ENCODE data around the gene ANKDD1B. TPM values are rescaled to one million over a fixed set of nuclear protein-coding genes. Genes with fewer than 3 reads are reported as not detected.

ANKDD1B gene
- polyA plus RNA-seq, 1 of the 3 experiments (the other 2 are of a cell fraction): 0.12 TPM

DNA sequence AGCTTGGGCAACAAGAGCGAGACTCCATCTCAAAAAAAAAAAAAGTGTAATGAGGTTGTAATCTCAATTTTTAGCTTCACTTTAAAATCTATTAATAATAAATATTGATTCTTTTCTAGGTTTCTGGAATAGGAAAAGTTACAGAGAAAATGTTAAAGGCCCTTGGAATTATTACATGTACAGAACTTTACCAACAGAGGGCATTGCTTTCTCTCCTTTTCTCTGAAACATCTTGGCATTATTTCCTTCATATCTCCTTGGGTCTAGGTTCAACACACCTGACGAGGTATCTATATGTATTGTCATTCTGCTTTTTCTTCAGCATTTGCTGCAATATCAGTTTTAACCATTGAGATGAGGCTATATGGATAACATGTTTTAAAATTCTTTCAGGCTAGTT is 26.6 kb upstream of the ANKDD1B start:
- no peaks in the 10 kb centered on the region for H3K4me1 ChIP-seq (ENCODE audit: control insufficient read depth in 1 of 2, insufficient read depth in 2 of 2, low read depth in 1 of 2, low read length in 1 of 2)
- H3K79me2 ChIP-seq (ENCODE audit: insufficient read depth): no peaks in the 10 kb centered on the region
- no peak overlapping the region for H3K27ac ChIP-seq (ENCODE audit: low read depth in 2 of 2, low read length in 1 of 2)
- POLR2A ChIA-PET: no interaction called here
- H3K9me3 ChIP-seq: no peaks in the 10 kb centered on the region
- no peak overlapping the region for H3K4me3 ChIP-seq (ENCODE audit: low read depth in 2 of 2, low read length in 1 of 2)
- no peak for DNase-seq
- H3K27me3 ChIP-seq (ENCODE audit: insufficient read depth): no peaks in the 10 kb centered on the region
- TF ChIP-seq RCOR1 (IDR thresholded peaks at IDR 0.05; ENCODE audit: low read length) (no peak), RAD21 (IDR thresholded peaks at IDR 0.05; ENCODE audit: low read length) (peak; percentile 23; the same call in 1 of the 2 replicates)
- TF ChIP-seq, protein P1, sequence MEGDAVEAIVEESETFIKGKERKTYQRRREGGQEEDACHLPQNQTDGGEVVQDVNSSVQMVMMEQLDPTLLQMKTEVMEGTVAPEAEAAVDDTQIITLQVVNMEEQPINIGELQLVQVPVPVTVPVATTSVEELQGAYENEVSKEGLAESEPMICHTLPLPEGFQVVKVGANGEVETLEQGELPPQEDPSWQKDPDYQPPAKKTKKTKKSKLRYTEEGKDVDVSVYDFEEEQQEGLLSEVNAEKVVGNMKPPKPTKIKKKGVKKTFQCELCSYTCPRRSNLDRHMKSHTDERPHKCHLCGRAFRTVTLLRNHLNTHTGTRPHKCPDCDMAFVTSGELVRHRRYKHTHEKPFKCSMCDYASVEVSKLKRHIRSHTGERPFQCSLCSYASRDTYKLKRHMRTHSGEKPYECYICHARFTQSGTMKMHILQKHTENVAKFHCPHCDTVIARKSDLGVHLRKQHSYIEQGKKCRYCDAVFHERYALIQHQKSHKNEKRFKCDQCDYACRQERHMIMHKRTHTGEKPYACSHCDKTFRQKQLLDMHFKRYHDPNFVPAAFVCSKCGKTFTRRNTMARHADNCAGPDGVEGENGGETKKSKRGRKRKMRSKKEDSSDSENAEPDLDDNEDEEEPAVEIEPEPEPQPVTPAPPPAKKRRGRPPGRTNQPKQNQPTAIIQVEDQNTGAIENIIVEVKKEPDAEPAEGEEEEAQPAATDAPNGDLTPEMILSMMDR (IDR thresholded peaks at IDR 0.05): peak; percentile 24; the same call in 1 of the 2 replicates
- H4K20me1 ChIP-seq (ENCODE audit: insufficient read depth): no peaks in the 10 kb centered on the region
- H3F3A ChIP-seq (replicated peaks; ENCODE audit: insufficient read depth): peaks cover 10% of the 10 kb centered on the region
- no peak overlapping the region for H2AFZ ChIP-seq (ENCODE audit: low read depth)
- H3K9ac ChIP-seq: no peak overlapping the region
- WGBS (ENCODE audit: low lambda C conversion rate): 95% methylated on average over 2 of the region's 2 CpGs
- no peaks in the 10 kb centered on the region for H3K9me2 ChIP-seq
- no peak overlapping the region for H3K4me2 ChIP-seq
- CTCF ChIA-PET: interaction anchor here (0.9 kb wide), 1 partner anchor 9 kb away, joined by 4 read pairs; no protein-coding TSS in a partner anchor
- H3K36me3 ChIP-seq (replicated peaks in 1 of 2; ENCODE audit: control insufficient read depth in 1 of 2, insufficient read depth in 2 of 2, low read length in 1 of 2): peaks cover 55 to 63% of the 10 kb centered on the region in 2 experiments

DNA sequence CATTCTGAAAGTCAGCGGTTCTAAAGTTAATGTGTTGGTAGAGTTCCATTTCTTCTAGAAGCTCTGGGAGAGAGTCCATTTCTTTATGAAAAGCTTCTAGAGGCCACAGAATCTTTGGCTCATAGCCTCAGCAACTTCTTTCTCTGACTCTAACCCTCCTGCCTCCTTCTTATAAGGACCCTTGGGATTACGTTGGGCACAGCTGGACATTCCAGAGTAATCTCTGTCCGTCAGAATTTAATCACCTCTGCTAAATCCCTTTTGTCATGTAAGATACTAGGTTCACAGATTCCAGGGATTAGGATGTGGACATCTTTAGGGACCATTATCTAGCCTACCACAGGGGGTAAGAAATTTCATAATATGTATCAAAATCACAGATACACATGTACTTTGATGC is 22.6 kb upstream of the ANKDD1B start:
- Histone ChIP-seq H3K9me2 (no peaks in the 10 kb centered on the region), H3K4me2 (no peak overlapping the region), H3K27me3 (ENCODE audit: insufficient read depth) (no peaks in the 10 kb centered on the region), H3K79me2 (ENCODE audit: insufficient read depth) (no peaks in the 10 kb centered on the region), H3K36me3 (replicated peaks in 1 of 2; ENCODE audit: control insufficient read depth in 1 of 2, insufficient read depth in 2 of 2, low read length in 1 of 2) (peaks cover 52 to 55% of the 10 kb centered on the region in 2 experiments), H3K9me3 (no peaks in the 10 kb centered on the region), H4K20me1 (ENCODE audit: insufficient read depth) (no peaks in the 10 kb centered on the region), H3K9ac (no peak overlapping the region), H3K4me1 (ENCODE audit: control insufficient read depth in 1 of 2, insufficient read depth in 2 of 2, low read depth in 1 of 2, low read length in 1 of 2) (no peaks in the 10 kb centered on the region), H3K27ac (ENCODE audit: low read depth in 2 of 2, low read length in 1 of 2) (no peak overlapping the region), H3K4me3 (ENCODE audit: low read depth in 2 of 2, low read length in 1 of 2) (no peak overlapping the region), H2AFZ (ENCODE audit: low read depth) (no peak overlapping the region), H3F3A (replicated peaks; ENCODE audit: insufficient read depth) (no peaks in the 10 kb centered on the region)
- WGBS (ENCODE audit: low lambda C conversion rate): 100% methylated on average over 3 of the region's 3 CpGs
- TF ChIP-seq, protein P1 (IDR thresholded peaks at IDR 0.05): no peak
- TF ChIP-seq POLR2AphosphoS5 (IDR thresholded peaks at IDR 0.05; ENCODE audit: low read depth, low read length) (no peak), RAD21 (IDR thresholded peaks at IDR 0.05; ENCODE audit: low read length) (no peak), YY1 (IDR thresholded peaks at IDR 0.05; ENCODE audit: low read depth) (no peak), RXRA (IDR thresholded peaks at IDR 0.05; ENCODE audit: borderline replicate concordance, low read depth) (no peak)
- ChIA-PET CTCF (no interaction called here), POLR2A (no interaction called here)
- no peak for DNase-seq

DNA sequence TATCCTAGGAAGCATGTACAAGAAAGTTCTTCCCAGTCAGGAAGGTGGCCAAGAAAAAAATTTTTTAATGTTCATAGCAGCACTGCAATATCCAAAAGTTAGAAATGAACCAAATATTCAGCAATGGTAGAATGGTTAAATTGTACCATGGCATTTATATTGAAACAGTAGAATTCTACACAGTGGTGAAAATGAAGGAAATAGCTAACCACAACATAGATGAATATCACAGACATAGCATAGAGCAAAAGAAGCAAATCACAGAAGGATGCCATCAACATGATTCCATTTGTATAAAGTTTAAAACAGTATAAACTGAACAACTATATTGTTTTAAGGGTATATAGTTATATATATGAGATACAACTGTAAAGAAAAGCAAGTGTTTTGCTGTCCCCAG is 10.7 kb upstream of the ANKDD1B start:
- CTCF ChIA-PET: interaction anchor here (0.6 to 1.6 kb wide), 3 partner anchors 13 to 80 kb away, joined by 3 read pairs; no protein-coding TSS in a partner anchor

More for the DNA sequence above, 10.7 kb upstream of the ANKDD1B start:
- Histone ChIP-seq H3K9me2 (no peaks in the 10 kb centered on the region), H3K4me3 (ENCODE audit: low read depth in 2 of 2, low read length in 1 of 2) (no peak overlapping the region), H3K79me2 (ENCODE audit: insufficient read depth) (no peaks in the 10 kb centered on the region), H2AFZ (ENCODE audit: low read depth) (no peak overlapping the region), H3K27ac (ENCODE audit: low read depth in 2 of 2, low read length in 1 of 2) (no peak overlapping the region), H3F3A (replicated peaks; ENCODE audit: insufficient read depth) (no peaks in the 10 kb centered on the region), H3K9ac (no peak overlapping the region), H3K27me3 (ENCODE audit: insufficient read depth) (no peaks in the 10 kb centered on the region), H3K36me3 (replicated peaks in 1 of 2; ENCODE audit: control insufficient read depth in 1 of 2, insufficient read depth in 2 of 2, low read length in 1 of 2) (peaks cover 25 to 43% of the 10 kb centered on the region in 2 experiments), H3K4me1 (ENCODE audit: control insufficient read depth in 1 of 2, insufficient read depth in 2 of 2, low read depth in 1 of 2, low read length in 1 of 2) (no peaks in the 10 kb centered on the region; a peak in 1 of 4 replicates), H4K20me1 (ENCODE audit: insufficient read depth) (no peaks in the 10 kb centered on the region), H3K9me3 (no peaks in the 10 kb centered on the region), H3K4me2 (no peak overlapping the region)
- POLR2A ChIA-PET: no interaction called here
- no peak for TF ChIP-seq MEF2A (IDR thresholded peaks at IDR 0.05; ENCODE audit: borderline replicate concordance, low read depth)
- no peak for TF ChIP-seq NFIC (IDR thresholded peaks at IDR 0.05; ENCODE audit: borderline replicate concordance)
- TF ChIP-seq, protein P2, sequence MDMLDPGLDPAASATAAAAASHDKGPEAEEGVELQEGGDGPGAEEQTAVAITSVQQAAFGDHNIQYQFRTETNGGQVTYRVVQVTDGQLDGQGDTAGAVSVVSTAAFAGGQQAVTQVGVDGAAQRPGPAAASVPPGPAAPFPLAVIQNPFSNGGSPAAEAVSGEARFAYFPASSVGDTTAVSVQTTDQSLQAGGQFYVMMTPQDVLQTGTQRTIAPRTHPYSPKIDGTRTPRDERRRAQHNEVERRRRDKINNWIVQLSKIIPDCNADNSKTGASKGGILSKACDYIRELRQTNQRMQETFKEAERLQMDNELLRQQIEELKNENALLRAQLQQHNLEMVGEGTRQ (IDR thresholded peaks at IDR 0.05; ENCODE audit: borderline replicate concordance, low read depth, low read length): no peak
- TF ChIP-seq RAD21 (IDR thresholded peaks at IDR 0.05; ENCODE audit: low read length): no peak
- TF ChIP-seq, protein P3, sequence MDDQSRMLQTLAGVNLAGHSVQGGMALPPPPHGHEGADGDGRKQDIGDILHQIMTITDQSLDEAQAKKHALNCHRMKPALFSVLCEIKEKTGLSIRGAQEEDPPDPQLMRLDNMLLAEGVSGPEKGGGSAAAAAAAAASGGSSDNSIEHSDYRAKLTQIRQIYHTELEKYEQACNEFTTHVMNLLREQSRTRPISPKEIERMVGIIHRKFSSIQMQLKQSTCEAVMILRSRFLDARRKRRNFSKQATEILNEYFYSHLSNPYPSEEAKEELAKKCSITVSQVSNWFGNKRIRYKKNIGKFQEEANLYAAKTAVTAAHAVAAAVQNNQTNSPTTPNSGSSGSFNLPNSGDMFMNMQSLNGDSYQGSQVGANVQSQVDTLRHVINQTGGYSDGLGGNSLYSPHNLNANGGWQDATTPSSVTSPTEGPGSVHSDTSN (IDR thresholded peaks at IDR 0.05): no peak
- DNase-seq: no peak

Measured in SK-N-SH (cell line).